Adrenal gland (tissue), 5 donors: ENCODE measurements around the gene CCDC142.
A peak's percentile ranks its signal among the peaks of the same experiment; 100 is the strongest.

ENCODE experiments used
- CTCF ChIP-seq, 6 experiments: fragments of 450-650 bp in 4 of 6; fragments of 200-600 bp in 2 of 6; sonication (generic) in 1 of 6; IDR thresholded peaks; 1 replicate in 5 of 6; 2 replicates in 1 of 6; pipeline versions ENCODE4 v1.5.1 to v1.8.0; 2016 to 2021; ENCODE audit warnings: antibody characterized with exemption in 6 of 6, mild to moderate bottlenecking in 2 of 6, moderate library complexity in 1 of 6
- POLR2A ChIP-seq, 2 donors: fragments of 450-650 bp; IDR thresholded peaks; one replicate each; pipeline ENCODE4 v1.6.1; 2017; ENCODE audit warnings: antibody characterized with exemption in 2 of 2, mild to moderate bottlenecking in 2 of 2, moderate library complexity in 1 of 2
- donor health status: DM: no; HTN: no; CAD: no.

- peak in 5 of 6 experiments; percentile 40 to 60 (median 42) for TF ChIP-seq CTCF (IDR thresholded peaks at IDR 0.05)
- peak; percentile 17 to 66 for TF ChIP-seq POLR2A (IDR thresholded peaks at IDR 0.05)
Measured at GRCh38 chr2:74440378-74441169, 42.2 kb downstream of the CCDC142 start.
